ENCODE results near the gene VSX2.
A peak's percentile ranks its signal among the peaks of the same experiment; 100 is the strongest.

The VSX2 gene

GRCh38 chr14:74223016-74223415 lies 16.2 kb upstream of the VSX2 start:
- DNase-seq, result no peak

GRCh38 chr14:74231784-74232183 lies 7.5 kb upstream of the VSX2 start:
- no peak for DNase-seq

GRCh38 chr14:74235017-74235416 lies 4.2 kb upstream of the VSX2 start:
- DNase-seq, result no peak

- no peak for DNase-seq
Observed at GRCh38 chr14:74237441-74237840, 1.8 kb upstream of the VSX2 start.

GRCh38 chr14:74239848-74240793 lies 872 bp downstream of the VSX2 start:
- no peak for DNase-seq

- DNase-seq, result no peak
Observed at GRCh38 chr14:74240794-74241651, 1.8 kb downstream of the VSX2 start.

GRCh38 chr14:74241652-74242017 lies 2.4 kb downstream of the VSX2 start:
- no peak for DNase-seq

- no peak for DNase-seq
Observed at GRCh38 chr14:74242021-74242779, 3.0 kb downstream of the VSX2 start.

- no peak for DNase-seq
Observed at GRCh38 chr14:74242780-74243042, 3.5 kb downstream of the VSX2 start.

- DNase-seq, result no peak
Observed at GRCh38 chr14:74243051-74243450, 3.8 kb downstream of the VSX2 start.

- DNase-seq, result no peak
Observed at GRCh38 chr14:74244115-74244514, 4.9 kb downstream of the VSX2 start.

- no peak for DNase-seq
Observed at GRCh38 chr14:74245292-74245691, 6.0 kb downstream of the VSX2 start.

- no peak for DNase-seq
Observed at GRCh38 chr14:74246542-74246941, 7.3 kb downstream of the VSX2 start.

GRCh38 chr14:74248017-74248416 lies 8.8 kb downstream of the VSX2 start:
- DNase-seq, result no peak

- DNase-seq, result no peak
Observed at GRCh38 chr14:74249433-74250375, 10.5 kb downstream of the VSX2 start.

- no peak for DNase-seq
Observed at GRCh38 chr14:74255281-74255680, 16.0 kb downstream of the VSX2 start.

- DNase-seq, result peak; percentile 32
Observed at GRCh38 chr14:74257078-74257940, 18.1 kb downstream of the VSX2 start.

- DNase-seq, result no peak
Observed at GRCh38 chr14:74257941-74258763, 18.9 kb downstream of the VSX2 start.

- DNase-seq, result no peak
Observed at GRCh38 chr14:74258764-74259035, 19.5 kb downstream of the VSX2 start.

- DNase-seq, result no peak
Observed at GRCh38 chr14:74259513-74259912, 20.3 kb downstream of the VSX2 start.
